Measurements from ENCODE around the gene GAB2. TPM values are rescaled to one million over a fixed set of nuclear protein-coding genes. Genes with fewer than 3 reads are reported as not detected.

Gene GAB2
- total RNA-seq, 1 experiment from 2014 or later = 3.3 TPM

GRCh38 chr11:78230161-78230877, 187.3 kb downstream of the GAB2 start:
- H3K36me3 Mint-ChIP-seq (ENCODE audit: insufficient read depth in 1 of 3, low read depth in 3 of 3) = no peaks in the 10 kb centered on the region
- Histone ChIP-seq H2BK5ac (ENCODE audit: insufficient read length, low read length) (no peak overlapping the region), H3K27me3 (ENCODE audit: insufficient read depth, low read length) (no peaks in the 10 kb centered on the region), H2BK20ac (ENCODE audit: low read depth, low read length, poor library complexity, severe bottlenecking) (no peak overlapping the region), H4K91ac (ENCODE audit: insufficient read length, low read depth, low read length) (no peak overlapping the region), H2BK15ac (ENCODE audit: low read depth, low read length) (no peak overlapping the region), H4K20me1 (ENCODE audit: control insufficient read depth, insufficient read depth, insufficient read length) (no peaks in the 10 kb centered on the region), H3K9ac (ENCODE audit: extremely low read depth, insufficient read length, low read length) (no peak overlapping the region), H2AFZ (ENCODE audit: low read length) (no peak overlapping the region), H2BK120ac (ENCODE audit: low read depth, low read length, poor library complexity, severe bottlenecking) (no peak overlapping the region), H3K79me1 (ENCODE audit: insufficient read depth, low read depth, low read length, poor library complexity, severe bottlenecking) (no peaks in the 10 kb centered on the region), H3K14ac (ENCODE audit: insufficient read depth, low read length) (no peak overlapping the region), H3K4me1 (ENCODE audit: insufficient read depth, low read length) (peaks cover 2% of the 10 kb centered on the region; the same call in 1 of the 2 replicates), H3K4ac (ENCODE audit: low read depth, low read length) (no peak overlapping the region; the same call in 1 of the 2 replicates), H2BK12ac (ENCODE audit: insufficient read length, low read depth, low read length) (no peak overlapping the region), H3K79me2 (ENCODE audit: insufficient read depth, low read length) (no peaks in the 10 kb centered on the region), H4K5ac (ENCODE audit: insufficient read length, low read depth, low read length) (no peak overlapping the region), H3K27ac (ENCODE audit: insufficient read length, low read depth, low read length) (no peak overlapping the region), H4K8ac (replicated peaks; ENCODE audit: insufficient read length, low read depth, low read length) (no peak overlapping the region), H3K23ac (ENCODE audit: insufficient read length, low read depth, low read length) (peak overlapping the region; percentile 23), H2AK5ac (ENCODE audit: insufficient read length, low read length) (no peak overlapping the region), H3K23me2 (ENCODE audit: insufficient read length, low read depth, low read length, poor library complexity, severe bottlenecking) (no peaks in the 10 kb centered on the region), H3T11ph (ENCODE audit: low read length) (no peak overlapping the region), H3K18ac (ENCODE audit: insufficient read length, low read depth, low read length) (no peak overlapping the region), H3K9me3 (ENCODE audit: control insufficient read depth, low read depth, low read length) (no peaks in the 10 kb centered on the region), H3K4me2 (ENCODE audit: insufficient read depth, insufficient read length, low read length) (no peak overlapping the region), H3K56ac (ENCODE audit: insufficient read length, low read depth, low read length) (no peak overlapping the region)
- H3K9me3 Mint-ChIP-seq = no peaks in the 10 kb centered on the region
- no peak overlapping the region; a peak in 1 of 7 replicates for H3K27ac Mint-ChIP-seq
- TF ChIP-seq, protein P1, sequence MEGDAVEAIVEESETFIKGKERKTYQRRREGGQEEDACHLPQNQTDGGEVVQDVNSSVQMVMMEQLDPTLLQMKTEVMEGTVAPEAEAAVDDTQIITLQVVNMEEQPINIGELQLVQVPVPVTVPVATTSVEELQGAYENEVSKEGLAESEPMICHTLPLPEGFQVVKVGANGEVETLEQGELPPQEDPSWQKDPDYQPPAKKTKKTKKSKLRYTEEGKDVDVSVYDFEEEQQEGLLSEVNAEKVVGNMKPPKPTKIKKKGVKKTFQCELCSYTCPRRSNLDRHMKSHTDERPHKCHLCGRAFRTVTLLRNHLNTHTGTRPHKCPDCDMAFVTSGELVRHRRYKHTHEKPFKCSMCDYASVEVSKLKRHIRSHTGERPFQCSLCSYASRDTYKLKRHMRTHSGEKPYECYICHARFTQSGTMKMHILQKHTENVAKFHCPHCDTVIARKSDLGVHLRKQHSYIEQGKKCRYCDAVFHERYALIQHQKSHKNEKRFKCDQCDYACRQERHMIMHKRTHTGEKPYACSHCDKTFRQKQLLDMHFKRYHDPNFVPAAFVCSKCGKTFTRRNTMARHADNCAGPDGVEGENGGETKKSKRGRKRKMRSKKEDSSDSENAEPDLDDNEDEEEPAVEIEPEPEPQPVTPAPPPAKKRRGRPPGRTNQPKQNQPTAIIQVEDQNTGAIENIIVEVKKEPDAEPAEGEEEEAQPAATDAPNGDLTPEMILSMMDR (conservative IDR thresholded peaks at IDR 0.05) = no peak
- peaks cover 2 to 7% of the 10 kb centered on the region in 2 experiments; a peak in 2 of 4 replicates for H3K4me1 Mint-ChIP-seq
- no peak for DNase-seq
- no peaks in the 10 kb centered on the region for H3K27me3 Mint-ChIP-seq (ENCODE audit: low read depth)
- WGBS (ENCODE audit: extremely low coverage, insufficient read length, low lambda C conversion rate) = no CpG with 5 or more reads among the region's 7 CpGs
- no peak overlapping the region for H3K4me3 Mint-ChIP-seq

Data from H9 (cell line).